ENCODE results near the gene PI4K2A.

- TF ChIP-seq CTCF (IDR thresholded peaks at IDR 0.05 in 4 of 5, conservative IDR thresholded peaks at IDR 0.05 in 1 of 5): no peak
- TF ChIP-seq POLR2A (IDR thresholded peaks at IDR 0.05): no peak
Measured at GRCh38 chr10:97682042-97682441, 41.6 kb downstream of the PI4K2A start.

All from gastrocnemius medialis (tissue), 4 donors.